GM21360 (cell line): ENCODE measurements around the gene PCDHB16.
"Not testable (repeated sequence)": the region's sequence is repeated elsewhere in the genome, so short reads cannot be mapped to it uniquely, and the experiment has no call there.

Experiments
- ATAC-seq: cut with Tn5 transposase; IDR thresholded peaks from one replicate; pipeline ENCODE4 v1.9.1; 2021; ENCODE audit warnings: mild to moderate bottlenecking, moderate library complexity; ENCODE audit not compliant: unreplicated experiment

The PCDHB16 gene

DNA sequence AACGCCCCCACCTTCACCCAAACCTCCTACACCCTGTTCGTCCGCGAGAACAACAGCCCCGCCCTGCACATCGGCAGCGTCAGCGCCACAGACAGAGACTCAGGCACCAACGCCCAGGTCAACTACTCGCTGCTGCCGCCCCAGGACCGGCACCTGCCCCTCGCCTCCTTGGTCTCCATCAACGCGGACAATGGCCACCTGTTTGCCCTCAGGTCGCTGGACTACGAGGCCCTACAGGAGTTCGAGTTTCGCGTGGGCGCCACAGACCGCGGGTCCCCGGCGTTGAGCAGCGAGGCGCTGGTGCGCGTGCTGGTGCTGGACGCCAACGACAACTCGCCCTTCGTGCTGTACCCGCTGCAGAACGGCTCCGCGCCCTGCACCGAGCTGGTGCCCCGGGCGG, 42.7 kb downstream of the PCDHB16 start:
- not testable (repeated sequence) for ATAC-seq

- ATAC-seq: not testable (repeated sequence)
These were observed 43.2 kb downstream of the PCDHB16 start for GRCh38 chr5:141225421-141225820.

DNA sequence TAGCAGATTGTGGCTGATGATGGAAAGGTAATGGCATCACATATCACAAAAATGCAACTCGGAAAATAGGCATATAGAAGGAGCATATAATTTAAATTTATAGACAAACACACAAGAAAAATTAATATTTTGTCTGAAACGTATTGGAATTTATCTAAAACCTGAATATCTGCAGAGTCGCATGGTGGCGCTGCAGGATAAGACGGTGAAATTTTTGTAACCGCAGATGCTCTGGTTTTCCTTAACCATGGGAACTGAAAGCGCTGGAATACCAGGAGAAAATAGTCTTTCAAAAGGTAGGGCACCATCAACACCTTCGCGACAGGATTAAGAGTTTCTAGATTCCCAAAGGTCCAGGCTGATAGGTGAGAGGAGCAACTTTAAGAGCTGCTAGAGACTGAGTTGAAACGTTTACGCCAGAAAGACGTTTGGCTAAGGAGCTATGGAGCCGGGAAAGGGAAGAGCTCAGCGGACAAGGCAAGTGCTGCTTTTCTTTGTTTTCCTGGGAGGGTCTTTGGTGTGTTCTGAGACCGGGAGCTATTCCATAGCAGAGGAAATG, 52.0 kb downstream of the PCDHB16 start:
- no peak for ATAC-seq
